GM18526 (cell line): ENCODE measurements around the gene ZNF488.

ENCODE experiments used
- POLR2A ChIP-seq: IDR thresholded peaks from 3 replicates; pipeline ENCODE4 v1.6.1; 2011; ENCODE audit not compliant: insufficient read length; ENCODE audit errors: extremely low read depth

The ZNF488 gene

DNA sequence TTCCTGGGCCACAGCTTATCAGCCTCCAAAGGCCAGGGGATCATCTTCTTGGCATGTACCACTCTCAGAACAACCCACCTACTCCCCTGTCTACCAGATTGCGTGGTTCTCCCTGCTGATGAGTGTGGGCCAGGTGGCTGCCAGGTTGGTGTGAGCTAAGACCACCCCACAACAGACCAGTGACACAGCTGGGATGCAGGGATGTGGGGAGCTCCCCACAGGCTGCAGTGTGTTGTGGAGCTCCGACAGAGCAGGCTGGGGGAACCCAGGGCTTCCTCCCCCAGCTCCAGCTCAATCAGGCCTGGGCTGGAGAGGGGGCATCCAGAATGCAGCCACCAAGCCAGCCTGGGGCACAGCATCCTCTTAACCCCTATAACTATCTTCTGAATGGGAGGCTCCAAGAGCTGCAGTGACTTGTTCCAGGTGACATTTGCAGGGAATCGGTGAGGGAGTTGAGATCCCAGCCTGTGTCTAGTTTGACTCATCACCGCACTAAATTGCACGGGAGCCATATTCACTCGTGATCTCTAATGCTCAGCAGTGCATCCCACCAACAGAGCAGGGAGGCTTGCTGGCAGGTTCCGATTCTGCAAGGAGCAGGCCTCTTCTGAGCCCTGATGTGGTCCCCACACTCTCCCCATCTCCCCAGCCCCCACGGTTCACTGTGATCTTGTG is 62.4 kb downstream of the ZNF488 start:
- TF ChIP-seq POLR2A, result no peak

DNA sequence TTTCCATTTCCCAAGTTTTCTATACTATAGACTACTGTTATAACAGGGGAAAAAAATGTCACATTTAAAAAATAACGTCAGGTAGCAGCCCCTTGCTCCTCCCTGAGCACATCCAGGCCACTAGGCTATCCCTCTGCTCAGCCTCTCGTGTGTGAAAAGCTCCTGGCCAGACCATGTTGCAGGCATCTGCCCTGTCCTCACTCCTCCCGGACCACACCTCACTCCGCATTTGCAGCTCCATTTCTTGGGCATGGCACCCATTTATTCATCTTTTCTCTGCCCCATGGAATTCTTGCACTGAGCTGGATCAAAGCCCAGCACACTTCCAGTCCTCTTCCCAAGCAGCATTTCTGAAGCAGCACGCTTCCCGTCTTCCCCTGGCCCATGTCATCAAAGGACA is 63.3 kb downstream of the ZNF488 start:
- TF ChIP-seq POLR2A, result no peak

DNA sequence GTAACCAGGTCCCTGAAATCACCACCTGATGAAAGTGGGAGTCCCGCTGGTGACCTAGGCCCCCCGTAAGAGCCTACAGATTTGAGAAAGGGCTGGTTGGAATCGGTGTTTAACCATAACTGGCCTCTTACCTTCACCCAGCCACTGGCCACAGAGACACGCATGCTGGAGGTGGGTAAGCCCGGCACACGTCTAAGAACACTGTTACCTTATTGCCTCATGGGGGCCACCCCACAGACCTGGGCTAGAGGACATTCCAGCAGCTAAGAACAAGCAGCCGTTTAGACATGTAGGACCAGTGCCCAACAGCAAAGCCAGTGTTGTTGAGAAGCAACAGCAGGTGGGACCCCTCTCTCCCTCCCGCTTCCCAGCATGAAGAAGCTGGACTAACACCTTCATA is 64.3 kb downstream of the ZNF488 start:
- TF ChIP-seq POLR2A, result no peak

DNA sequence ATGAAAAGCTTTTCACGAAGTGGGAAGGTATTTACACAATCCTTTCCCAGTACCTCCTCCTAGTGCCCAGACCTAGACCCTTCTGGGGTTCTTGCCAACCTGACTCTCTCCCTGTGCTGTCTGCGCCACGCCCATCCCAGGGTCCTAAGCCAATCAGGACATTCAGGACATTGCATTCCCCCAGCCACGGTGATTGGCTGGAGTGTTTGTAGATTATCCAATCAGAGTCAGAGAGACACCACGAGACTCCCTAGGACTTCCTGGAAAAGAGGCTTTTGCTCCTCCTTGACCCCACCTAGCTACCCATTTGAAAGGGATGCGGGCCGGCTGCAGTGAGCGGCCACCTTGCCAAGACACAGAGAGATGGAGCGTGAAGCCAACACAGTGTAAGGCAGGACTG is 65.4 kb downstream of the ZNF488 start:
- TF ChIP-seq POLR2A, result no peak

DNA sequence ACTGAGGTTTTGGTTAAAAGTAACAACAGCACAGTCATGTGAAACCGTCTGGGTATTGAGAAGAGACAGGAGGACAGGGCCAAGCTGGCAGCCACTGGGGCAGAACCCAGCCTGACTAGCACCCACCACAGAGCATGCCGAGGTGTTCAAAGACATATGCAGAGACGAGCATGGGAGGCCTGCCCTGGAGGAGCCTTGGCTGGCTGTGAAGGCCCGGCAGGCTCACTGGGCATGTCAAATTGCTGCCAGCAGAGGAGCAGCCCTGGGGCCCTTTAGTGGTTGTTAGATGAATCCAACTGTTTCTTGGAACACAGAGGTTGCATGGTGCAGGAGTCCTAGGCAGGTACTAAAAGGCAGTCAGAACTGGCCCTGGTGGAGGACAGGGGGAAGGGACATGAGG is 66.8 kb downstream of the ZNF488 start:
- no peak for TF ChIP-seq POLR2A

DNA sequence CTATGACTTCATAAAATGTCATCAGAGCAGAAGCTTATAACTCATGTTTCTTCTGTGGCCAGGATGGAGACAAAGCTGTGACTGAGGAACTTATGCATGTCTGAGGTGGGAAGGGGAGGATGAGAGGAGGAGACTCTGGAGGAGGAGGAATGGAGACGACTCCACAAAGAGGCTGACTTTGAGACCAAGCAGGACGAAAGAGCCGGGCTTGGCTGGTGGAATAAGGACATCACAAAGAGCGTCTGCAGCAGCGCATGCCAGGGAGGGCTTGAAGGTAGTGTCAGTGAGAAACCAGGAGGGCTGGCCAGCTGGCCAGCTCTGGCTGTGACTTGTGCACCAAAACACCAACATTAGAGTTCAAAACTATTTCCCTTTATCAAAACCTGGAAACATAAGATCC is 68.0 kb downstream of the ZNF488 start:
- no peak for TF ChIP-seq POLR2A
